COLO829 (cell line): ENCODE measurements around the gene TEX50.
"Not testable (repeated sequence)": the region's sequence is repeated elsewhere in the genome, so short reads cannot be mapped to it uniquely, and the experiment has no call there.

Experiments used
- DNase-seq: peaks from one replicate; pipeline ENCODE4 v3.0.0; 2012; ENCODE audit warnings: low spot score

The TEX50 gene

DNA sequence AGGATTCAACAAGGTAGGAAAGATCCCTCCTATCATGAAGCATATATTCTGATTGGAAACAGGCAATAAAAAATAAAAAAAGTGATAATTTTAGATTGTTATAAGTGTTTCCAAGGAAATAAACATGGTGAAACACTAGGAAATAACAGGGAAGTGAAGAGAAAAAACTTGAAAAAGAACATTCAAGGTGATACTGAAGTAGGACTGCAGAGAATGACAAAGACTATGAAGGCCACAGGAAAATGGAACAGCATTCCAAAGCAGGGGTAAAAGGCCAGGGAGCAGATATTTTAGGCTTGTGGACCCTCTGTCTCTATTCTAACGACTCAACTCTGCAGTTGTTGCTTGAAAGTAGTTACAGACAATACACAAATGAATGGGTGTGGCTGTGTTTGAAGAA lies 26.6 kb downstream of the TEX50 start:
- no peak for DNase-seq

DNA sequence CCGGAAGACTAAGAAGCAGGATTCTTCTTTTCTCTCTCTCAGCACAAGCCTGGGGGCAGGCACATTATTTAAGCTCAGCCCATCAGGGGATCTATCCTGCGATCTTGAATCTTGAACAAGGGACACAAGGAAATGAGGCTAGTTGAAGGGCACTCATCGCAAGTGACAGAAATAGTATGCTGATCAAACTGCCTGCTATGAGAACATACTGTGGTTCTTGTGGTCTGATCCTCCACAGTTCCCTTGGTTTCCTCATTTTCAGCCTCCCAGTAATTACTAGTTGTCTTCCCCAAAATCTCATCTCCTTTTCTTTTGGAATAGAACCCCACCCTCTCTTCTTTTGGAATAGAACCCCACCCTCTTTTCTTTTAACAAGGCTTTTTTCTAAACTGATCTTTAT lies 28.0 kb downstream of the TEX50 start:
- no peak for DNase-seq

DNA sequence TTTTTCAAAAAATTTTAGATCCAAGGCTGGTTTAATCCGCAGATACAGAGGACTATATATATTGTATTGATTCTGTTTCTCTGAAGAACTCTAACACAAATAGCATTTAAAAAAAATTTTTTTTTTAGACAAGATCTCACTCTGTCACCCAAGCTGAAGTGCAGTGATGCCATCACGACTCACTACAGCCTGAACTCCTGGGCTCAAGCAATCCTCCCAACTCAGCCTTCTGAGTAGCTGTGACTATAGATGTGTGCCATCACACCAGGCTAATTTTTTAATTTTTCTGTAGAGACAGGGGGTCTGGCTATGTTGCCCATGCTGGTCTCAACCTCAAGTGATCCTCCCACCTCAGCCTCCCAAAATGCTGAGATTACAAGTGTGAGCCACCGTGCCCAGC lies 31.5 kb downstream of the TEX50 start:
- no peak for DNase-seq

DNA sequence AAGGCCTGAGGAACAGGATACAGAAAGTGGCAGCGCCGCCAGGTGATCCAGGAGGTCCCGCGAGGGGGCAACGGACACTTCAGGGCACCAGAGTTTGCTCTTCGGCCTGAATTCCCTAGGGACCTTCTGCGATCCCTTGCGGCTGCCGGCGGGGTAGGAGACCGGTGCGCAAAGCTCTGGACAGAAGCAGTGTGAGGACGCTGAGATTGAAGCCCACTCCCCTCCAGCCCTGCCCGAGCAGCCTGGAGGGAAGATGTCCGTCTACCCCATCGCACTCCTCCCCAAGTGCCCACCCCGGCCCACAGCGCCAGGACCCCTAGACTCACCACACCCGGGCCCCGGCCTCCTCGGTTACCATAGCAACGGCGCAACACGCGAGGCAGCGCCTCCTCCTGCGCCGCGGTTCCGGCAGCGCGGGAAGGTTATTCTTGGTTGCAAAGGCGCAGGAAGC lies 34.4 kb downstream of the TEX50 start, which contains the start of gene ANKRD45:
Gene ANKRD45, minus strand, starts transcription at position 361 of the 451 bp plus-strand sequence. CDS start 10,433 bp downstream, outside the sequence.
- DNase-seq: peak; percentile 57

DNA sequence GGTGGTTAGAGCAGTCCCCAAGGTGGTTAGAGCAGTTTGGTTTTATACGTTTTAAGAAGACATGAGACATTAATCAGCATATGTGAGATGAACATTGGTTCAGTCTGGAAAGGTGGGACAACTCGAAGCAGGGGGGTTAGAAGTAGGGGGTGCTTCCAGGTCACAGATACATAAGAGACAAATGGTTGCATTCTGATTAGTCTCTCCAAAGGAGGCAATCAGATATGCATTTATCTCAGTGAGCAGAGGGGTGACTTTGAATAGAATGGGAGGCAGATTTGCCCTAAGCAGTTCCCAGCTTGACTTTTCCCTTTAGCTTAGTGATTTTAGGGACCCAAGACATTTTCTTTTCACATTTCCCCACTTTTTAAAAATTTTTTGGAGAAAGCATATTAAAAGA lies 39.4 kb downstream of the TEX50 start:
- not testable (repeated sequence) for DNase-seq

DNA sequence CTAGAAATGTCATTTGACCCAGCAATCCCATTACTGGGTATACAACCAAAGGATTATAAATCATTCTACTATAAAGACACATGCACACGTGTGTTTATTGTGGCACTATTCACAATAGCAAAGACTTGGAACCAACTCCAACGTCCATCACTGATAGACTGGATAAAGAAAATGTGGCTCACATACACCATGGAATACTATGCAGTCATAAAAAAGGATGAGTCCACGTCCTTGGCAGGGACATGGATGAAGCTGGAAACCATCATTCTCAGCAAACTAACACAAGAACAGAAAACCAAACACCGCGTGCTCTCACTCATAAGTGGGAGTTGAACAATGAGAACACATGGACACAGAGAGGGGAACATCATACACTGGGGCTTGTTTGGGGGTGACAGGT lies 45.0 kb downstream of the TEX50 start:
- DNase-seq: not testable (repeated sequence)

DNA sequence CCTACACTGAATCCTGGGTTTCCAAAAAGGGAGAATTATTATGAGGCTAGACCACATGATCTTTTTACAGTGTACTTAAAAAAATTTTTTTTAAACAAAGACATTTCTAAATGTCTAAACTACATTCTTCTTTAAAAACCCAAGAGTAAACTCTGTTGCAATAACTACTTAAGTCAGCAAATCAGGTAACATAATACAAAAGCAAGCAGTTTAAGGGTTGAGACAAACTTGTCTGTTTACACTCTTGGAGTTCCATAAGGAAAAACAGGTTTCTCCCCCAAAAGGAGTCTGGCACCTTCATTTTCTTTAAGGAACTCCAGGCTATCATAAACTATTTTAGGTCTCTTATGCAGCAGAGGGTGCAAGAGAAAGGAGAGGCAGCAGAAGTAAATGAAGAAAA lies 47.0 kb downstream of the TEX50 start:
- no peak for DNase-seq

DNA sequence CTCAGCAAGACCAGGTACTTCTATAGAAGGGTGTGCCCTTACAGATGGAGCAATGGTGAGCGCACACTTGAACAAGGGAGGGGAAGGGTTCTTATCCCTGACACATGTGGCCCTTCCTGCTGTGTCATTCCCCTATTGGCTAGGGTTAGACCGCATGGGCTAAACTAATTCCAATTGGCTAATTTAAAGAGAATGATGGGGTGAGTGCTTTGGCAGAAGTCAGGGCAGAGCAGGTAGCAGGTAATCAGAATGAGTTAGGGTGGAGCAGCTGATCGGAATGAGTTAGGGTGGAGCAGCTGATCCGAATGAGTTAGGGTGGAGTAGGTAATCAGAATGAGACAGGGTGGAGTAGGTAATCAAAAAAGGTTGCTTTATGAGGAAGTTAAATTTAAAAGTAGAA lies 48.7 kb downstream of the TEX50 start:
- not testable (repeated sequence) for DNase-seq

DNA sequence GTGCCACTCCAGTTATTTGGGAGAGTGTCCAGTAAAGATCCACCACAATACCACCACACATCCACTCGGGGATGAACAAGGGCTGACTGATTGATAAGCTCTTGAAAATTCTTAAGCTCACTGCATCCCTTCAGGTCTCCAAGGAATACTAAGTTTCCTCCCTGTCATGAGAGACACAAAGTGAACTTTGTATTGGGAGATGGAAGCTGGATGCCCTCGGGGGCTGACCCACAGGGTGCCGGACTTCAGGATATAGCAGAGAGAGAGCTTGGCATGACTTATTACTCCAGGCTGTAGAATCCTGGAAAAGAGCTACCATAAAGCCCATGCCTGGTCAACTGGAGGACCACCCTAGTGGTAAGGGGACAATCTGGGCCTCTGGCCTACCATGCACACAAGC lies 50.0 kb downstream of the TEX50 start:
- not testable (repeated sequence) for DNase-seq
